PC-9 (cell line): ENCODE data around the gene PILRA. TPM values are rescaled to one million over a fixed set of nuclear protein-coding genes. Genes with fewer than 3 reads are reported as not detected.
A peak's percentile ranks its signal among the peaks of the same experiment; 100 is the strongest.
"Not testable (repeated sequence)": the region's sequence is repeated elsewhere in the genome, so short reads cannot be mapped to it uniquely, and the experiment has no call there.

Experiments
- BruUV-seq: library from RNA; stranded (reverse); fragments of 400-500 nt; replicated peaks from 2 replicates; lab custom pipeline; 2021; lab: Mats Ljungman, UMichigan
- CTCF ChIA-PET: fragments of 300-600 bp; sonication (Branson Sonifier 250); formaldehyde crosslinking; loops from one replicate; lab custom pipeline; 2022; ENCODE audit warnings: antibody characterized with exemption; lab: Charles Lee
- POLR2A ChIA-PET: fragments of 300-600 bp; sonication (Branson Sonifier 250); formaldehyde crosslinking; loops from one replicate; lab custom pipeline; 2022; ENCODE audit warnings: antibody characterized with exemption; ENCODE audit not compliant: unreplicated experiment; lab: Charles Lee
- DNase-seq, 2 experiments: peaks; one replicate each; pipeline versions ENCODE4 v3.0.0 to v3.0.0-alpha.2; 2015 to 2022; ENCODE audit warnings: mixed read lengths in 1 of 2
- H2AFZ ChIP-seq: fragments of 200-600 bp; sonication (generic); 2 replicates; pipeline ENCODE4 v1.8.1; 2017; ENCODE audit warnings: antibody characterized with exemption
- H3F3A ChIP-seq: fragments of 200-600 bp; sonication (generic); 2 replicates; pipeline ENCODE4 v1.8.1; 2017; ENCODE audit warnings: antibody characterized with exemption, mild to moderate bottlenecking, low read depth; ENCODE audit not compliant: insufficient read depth
- H3K27ac ChIP-seq: fragments of 200-600 bp; sonication (generic); 2 replicates; pipeline ENCODE4 v1.6.1; 2016; ENCODE audit warnings: mixed run types
- H3K27me3 ChIP-seq: fragments of 200-600 bp; sonication (generic); 2 replicates; pipeline ENCODE4 v1.6.1; 2016; ENCODE audit warnings: low read depth, mixed run types; ENCODE audit not compliant: insufficient read depth
- H3K36me3 ChIP-seq: fragments of 200-600 bp; sonication (generic); 2 replicates; pipeline ENCODE4 v1.6.1; 2016; ENCODE audit warnings: low read depth, mixed run types
- H3K4me1 ChIP-seq: fragments of 200-600 bp; sonication (generic); replicated peaks from 2 replicates; pipeline ENCODE4 v1.6.1; 2016; ENCODE audit warnings: mixed run types; ENCODE audit not compliant: insufficient read depth
- H3K4me2 ChIP-seq: fragments of 200-600 bp; sonication (generic); 2 replicates; pipeline ENCODE4 v1.6.1; 2017; ENCODE audit warnings: mixed run types
- H3K4me3 ChIP-seq: fragments of 200-600 bp; sonication (generic); 2 replicates; pipeline ENCODE4 v1.6.1; 2016; ENCODE audit warnings: mixed run types
- H3K79me2 ChIP-seq: fragments of 200-600 bp; sonication (generic); 2 replicates; pipeline ENCODE4 v1.6.1; 2017; ENCODE audit warnings: low read depth, mixed run types
- H3K9me2 ChIP-seq: fragments of 200-600 bp; sonication (generic); 2 replicates; pipeline ENCODE4 v1.8.1; 2017; ENCODE audit warnings: mild to moderate bottlenecking; ENCODE audit not compliant: insufficient read depth
- H3K9me3 ChIP-seq: fragments of 200-600 bp; sonication (generic); 2 replicates; pipeline ENCODE4 v1.8.1; 2016; ENCODE audit warnings: low read depth; ENCODE audit not compliant: insufficient read depth
- H4K20me1 ChIP-seq: fragments of 200-600 bp; sonication (generic); 2 replicates; pipeline ENCODE4 v1.8.1; 2017; ENCODE audit not compliant: insufficient read depth
- CTCF ChIP-seq: fragments of 200-600 bp; sonication (generic); conservative IDR thresholded peaks from 2 replicates; pipeline ENCODE4 v1.6.1; 2017; ENCODE audit warnings: mixed run types, antibody characterized with exemption, mild to moderate bottlenecking, moderate library complexity
- EZH2 ChIP-seq: fragments of 200-600 bp; sonication (generic); IDR thresholded peaks from 2 replicates; pipeline ENCODE4 v1.8.0; 2017; ENCODE audit warnings: antibody characterized with exemption, low read depth
- intact Hi-C: fragments of 100-400 bp; cut with micrococcal nuclease; formaldehyde crosslinking; loops from one replicate; pipeline ENCODE4 v1.10.0; 2022; ENCODE audit not compliant: unreplicated experiment
- total RNA-seq: library from RNA; stranded (reverse); gene quantifications from 2 replicates; pipeline ENCODE4 v1.2.3, GENCODE V29; 2021

PILRA gene
- total RNA-seq, 1 experiment from 2014 or later, result 2.8 TPM

GRCh38 chr7:100444311-100445278 lies 71.3 kb downstream of the PILRA start:
- Histone ChIP-seq H2AFZ (no peak overlapping the region), H3K4me2 (no peak overlapping the region; the same call in 1 of the 2 replicates), H3K27me3 (no peaks in the 10 kb centered on the region), H3K9me3 (no peaks in the 10 kb centered on the region), H3K27ac (no peak overlapping the region), H4K20me1 (no peaks in the 10 kb centered on the region), H3K9me2 (no peaks in the 10 kb centered on the region), H3K4me3 (no peak overlapping the region), H3K36me3 (no peaks in the 10 kb centered on the region), H3K4me1 (peaks cover 14% of the 10 kb centered on the region), H3K79me2 (no peaks in the 10 kb centered on the region), H3F3A (peaks cover 9% of the 10 kb centered on the region; the same call in 1 of the 2 replicates)
- intact Hi-C loops, result no loop called here
- DNase-seq, result no peak
- BruUV-seq, result no TSS peak
- CTCF ChIA-PET, result interaction anchor here (0.6 kb wide), 1 partner anchor 35 kb away, joined by 4 read pairs; the partner anchor contains the start of gene TSC22D4
- TF ChIP-seq EZH2, result no peak
- TF ChIP-seq CTCF, result no peak
- POLR2A ChIA-PET, result interaction anchor here (0.6 to 0.7 kb wide), 5 partner anchors 8 to 229 kb away, joined by 3 to 5 read pairs (median 4); partner anchors contain the start of gene GNB2

GRCh38 chr7:100446040-100446439 lies 72.8 kb downstream of the PILRA start:
- ChIA-PET CTCF (no interaction called here), POLR2A (no interaction called here)
- no peaks in the 10 kb centered on the region for H3K27me3 ChIP-seq
- no peak for DNase-seq
- H3K9me2 ChIP-seq, result no peaks in the 10 kb centered on the region
- H4K20me1 ChIP-seq, result no peaks in the 10 kb centered on the region
- no peak overlapping the region for H2AFZ ChIP-seq
- H3K79me2 ChIP-seq, result no peaks in the 10 kb centered on the region
- intact Hi-C loops, result no loop called here
- H3F3A ChIP-seq, result peaks cover 6% of the 10 kb centered on the region; the same call in 1 of the 2 replicates
- TF ChIP-seq EZH2 (no peak), CTCF (no peak)
- H3K4me3 ChIP-seq, result no peak overlapping the region
- H3K27ac ChIP-seq, result no peak overlapping the region
- H3K36me3 ChIP-seq, result no peaks in the 10 kb centered on the region
- peaks cover 14% of the 10 kb centered on the region for H3K4me1 ChIP-seq
- peak overlapping the region; percentile 36 for H3K4me2 ChIP-seq
- BruUV-seq, result no TSS peak
- H3K9me3 ChIP-seq, result no peaks in the 10 kb centered on the region

- peaks cover 14% of the 10 kb centered on the region for H3K4me1 ChIP-seq
- H3K79me2 ChIP-seq, intact Hi-C loops, H2AFZ ChIP-seq, H3K27me3 ChIP-seq, POLR2A ChIA-PET, H4K20me1 ChIP-seq, H3K4me2 ChIP-seq, H3K9me2 ChIP-seq, DNase-seq, H3K9me3 ChIP-seq, H3K4me3 ChIP-seq, H3K27ac ChIP-seq, BruUV-seq, H3K36me3 ChIP-seq, H3F3A ChIP-seq: not testable (repeated sequence)
- CTCF ChIA-PET, result interaction anchor here (0.6 to 1.0 kb wide), 5 partner anchors 8 to 843 kb away, joined by 7 to 17 read pairs (median 7); no protein-coding TSS in a partner anchor
Measured at GRCh38 chr7:100447363-100447762, 74.1 kb downstream of the PILRA start.
